AG08396 (cell line): ENCODE data around the gene MAGIX.
"Not testable (repeated sequence)": the region's sequence is repeated elsewhere in the genome, so short reads cannot be mapped to it uniquely, and the experiment has no call there.

Experiments used
- DNase-seq: peaks from one replicate; pipeline ENCODE4 v3.0.0; 2012; ENCODE audit warnings: low spot score, mixed read lengths

The MAGIX gene

DNA sequence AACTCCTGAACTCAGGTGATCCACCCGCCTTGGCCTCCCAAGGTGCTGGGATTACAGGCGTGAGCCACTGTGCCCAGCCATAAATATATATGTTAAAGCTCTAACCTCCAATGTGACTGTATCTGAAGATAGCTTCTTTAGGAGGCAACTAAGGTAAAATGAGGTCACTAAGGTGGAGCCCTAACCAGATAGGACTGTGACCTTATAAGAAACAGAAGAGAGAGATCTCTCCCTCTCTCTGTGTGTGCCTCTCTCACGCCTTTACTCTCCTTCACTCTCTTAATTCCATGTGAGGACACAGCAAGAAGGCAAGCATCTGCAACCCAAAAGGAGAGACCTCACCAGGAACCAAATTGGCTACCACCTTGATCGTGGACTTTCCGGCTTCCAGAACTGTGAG is 926 bp upstream of the MAGIX start:
- no peak for DNase-seq

DNA sequence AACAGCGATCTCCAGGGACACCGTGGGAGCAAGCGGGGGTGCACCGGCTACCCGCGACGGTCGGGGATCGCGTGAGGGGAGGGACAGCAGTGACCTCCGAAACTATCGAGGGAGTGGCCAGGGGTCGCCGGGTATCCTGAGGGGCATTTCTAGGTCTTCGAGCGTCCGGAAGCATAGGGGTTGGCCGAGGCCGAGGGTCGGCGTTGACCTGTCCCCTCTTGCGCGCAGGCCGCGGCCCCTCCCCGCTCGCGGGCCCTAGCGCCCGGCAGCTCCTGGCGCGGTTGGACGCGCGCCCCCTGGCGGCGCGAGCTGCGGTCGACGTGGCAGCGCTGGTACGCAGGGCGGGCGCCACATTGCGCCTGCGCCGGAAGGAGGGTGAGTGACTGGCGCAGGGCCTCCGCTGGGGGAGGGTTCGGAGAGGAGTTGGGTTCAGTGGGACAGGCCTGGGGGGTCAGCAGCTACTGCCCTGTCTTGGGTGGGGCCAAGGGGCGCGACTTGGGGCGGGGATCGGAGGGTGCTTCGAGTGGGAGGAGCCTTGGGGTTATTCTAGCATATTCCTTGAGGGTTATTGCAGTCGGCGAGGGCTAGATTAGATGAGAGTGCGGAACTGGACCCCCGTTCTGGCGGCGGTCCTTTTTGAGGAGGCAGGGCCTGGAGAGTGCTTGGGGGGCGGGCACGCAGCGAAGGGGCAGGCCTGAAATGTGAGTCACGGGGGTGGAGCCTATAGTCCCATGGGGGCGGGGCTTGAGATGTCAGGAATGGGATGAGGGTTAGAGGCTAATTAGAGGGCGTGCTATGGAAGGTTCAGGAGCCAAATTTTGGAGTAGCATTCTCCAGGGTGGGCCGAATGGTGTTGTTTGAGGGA is 1.2 kb downstream of the MAGIX start:
- DNase-seq = peak; percentile 88

DNA sequence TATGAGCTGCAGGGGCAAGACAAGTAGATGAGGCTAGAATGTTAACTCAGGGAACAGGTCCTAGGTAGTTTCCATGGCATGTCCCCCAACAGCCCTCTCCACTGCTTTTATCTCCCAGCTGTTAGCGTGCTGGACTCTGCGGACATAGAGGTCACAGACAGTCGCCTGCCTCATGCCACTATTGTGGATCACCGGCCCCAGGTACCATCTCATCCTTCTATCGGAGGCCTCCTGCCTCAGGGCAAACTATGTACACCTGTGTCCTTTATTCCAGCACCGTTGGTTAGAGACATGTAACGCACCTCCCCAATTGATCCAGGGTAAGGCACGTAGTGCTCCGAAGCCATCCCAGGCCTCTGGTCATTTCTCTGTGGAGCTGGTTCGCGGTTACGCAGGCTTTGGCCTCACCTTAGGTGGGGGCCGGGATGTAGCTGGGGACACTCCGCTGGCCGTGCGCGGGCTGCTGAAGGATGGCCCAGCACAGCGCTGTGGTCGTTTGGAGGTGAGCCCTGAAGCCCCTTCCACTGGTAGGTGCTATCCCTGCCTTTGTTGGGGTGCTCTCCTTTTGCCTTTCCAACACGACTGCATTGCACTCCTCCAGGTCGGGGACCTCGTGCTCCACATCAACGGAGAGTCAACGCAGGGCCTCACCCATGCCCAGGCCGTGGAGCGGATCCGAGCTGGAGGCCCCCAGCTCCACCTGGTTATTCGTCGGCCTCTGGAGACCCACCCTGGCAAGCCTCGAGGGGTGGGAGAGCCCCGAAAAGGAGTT is 2.2 kb downstream of the MAGIX start:
- DNase-seq = peak; percentile 12

DNA sequence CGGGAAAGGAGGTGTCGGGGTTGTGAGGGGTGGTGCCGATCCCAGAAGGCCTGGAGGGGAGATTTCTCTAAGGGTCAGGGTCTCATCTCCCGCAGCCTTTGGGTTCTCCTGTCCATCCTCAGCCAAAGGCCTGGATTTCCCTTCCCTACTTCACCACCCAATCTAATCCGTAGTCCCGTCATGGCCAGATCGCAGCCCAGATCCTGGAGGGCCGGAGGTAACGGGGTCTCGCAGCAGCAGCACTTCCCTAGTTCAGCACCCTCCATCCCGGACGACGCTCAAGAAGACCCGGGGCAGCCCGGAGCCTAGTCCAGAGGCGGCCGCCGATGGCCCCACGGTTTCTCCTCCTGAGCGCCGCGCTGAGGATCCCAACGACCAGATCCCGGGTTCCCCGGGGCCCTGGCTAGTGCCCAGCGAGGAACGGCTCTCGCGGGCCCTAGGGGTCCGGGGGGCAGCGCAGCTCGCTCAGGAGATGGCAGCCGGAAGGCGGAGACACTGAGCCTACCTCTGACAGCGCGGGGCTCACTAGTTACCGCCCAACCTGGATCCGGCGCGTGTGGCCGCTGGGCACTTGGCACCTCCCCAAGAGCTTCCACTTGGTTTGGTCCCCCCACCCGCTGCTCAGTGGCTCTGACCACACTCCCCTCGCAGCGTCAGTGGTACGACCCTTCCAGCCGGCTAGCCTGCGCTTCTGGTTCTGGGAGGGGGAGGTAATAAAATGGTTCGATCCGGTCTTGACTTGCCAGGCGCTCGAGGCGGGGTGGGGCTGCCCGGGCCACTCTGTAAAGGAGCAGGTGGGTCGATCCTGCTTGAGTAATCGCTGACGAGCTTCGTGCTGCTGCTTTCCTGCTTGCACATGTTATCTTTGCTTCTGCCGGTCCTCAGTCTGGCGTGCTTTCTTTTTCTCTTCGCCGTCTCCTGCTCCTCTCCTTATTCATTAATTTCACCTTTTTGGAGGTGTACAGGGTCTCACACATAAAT is 3.6 kb downstream of the MAGIX start:
- peak; percentile 54 for DNase-seq

DNA sequence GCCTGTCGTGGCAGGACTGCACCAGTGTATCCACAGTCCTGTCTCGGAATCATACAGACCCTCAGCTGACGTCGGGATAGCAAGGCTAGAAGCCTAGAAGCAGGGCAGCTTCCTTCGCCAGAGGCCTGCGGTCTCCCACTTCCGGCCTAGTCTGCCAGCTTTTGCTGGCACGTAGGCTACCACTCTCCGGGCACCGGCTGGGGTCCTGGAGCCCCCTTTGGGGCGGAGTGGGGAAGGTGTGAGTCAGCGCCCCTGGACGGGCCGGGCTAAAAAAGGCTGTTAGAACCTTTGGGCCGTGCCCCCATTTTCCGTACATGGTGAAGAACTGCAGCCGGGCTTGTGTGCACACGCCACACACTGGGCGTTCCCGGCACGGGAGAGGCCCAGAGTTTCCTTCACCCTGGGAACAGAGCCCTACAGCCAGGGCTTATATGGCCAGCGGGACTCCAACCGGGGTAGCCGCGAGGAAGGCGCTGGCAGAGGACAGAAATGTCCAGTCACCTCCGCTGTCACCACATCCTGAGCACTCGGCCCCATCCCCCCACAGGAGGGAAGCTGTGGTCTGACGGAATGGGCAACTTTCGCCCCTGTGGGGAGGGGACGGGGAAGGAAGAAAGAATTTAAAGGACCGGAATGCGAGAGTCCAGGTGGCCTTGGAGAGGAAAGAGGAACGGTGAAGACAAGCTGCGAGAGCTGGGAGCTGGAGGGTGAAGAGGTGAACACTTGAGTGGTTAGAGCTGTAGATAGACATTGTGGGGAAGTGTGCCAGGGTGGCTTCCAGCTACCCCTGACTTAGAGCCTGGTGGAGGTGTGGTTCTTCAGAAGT is 4.6 kb downstream of the MAGIX start:
- peak; percentile 69 for DNase-seq

DNA sequence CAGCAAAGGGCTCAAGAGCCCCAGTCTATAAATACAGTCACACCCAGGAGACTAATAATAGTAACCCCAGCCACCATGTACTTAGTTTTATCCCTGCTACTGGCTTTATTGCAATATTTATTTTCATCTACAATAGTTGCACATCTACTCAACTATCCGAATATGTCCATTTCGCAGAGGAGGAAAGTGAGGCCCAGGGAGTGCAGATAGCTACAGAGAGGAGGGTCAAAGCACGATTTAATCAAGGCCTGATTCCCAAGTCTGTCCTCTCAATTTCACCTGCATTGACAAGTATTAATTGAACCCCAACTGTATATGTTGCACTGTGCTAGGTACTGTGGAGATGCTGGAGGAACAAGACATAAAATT is 5.2 kb downstream of the MAGIX start:
- DNase-seq = no peak

DNA sequence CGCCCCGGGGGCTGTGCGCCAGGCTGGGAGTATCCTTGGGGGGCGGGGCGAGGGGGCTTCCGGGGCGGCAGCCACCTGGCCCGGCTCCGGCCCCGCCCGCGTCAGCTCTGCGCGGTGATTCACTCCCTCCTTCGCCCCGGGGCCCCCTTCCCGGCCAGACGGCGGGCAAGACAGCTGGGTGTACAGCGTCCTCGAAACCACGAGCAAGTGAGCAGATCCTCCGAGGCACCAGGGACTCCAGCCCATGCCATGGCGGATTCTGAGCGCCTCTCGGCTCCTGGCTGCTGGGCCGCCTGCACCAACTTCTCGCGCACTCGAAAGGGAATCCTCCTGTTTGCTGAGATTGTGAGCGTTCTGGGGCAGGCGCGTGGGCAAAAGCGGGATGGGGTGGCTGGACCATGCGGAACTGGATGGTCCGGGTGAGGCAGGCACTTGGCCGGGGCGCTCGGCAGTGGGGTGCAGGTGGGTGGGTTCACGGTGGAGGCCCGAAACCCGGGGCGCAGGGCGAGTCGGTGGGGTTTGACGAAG is 9.3 kb downstream of the MAGIX start, which contains the start of gene PLP2:
Gene PLP2 (plus strand): TSS at position 147 of the 528 bp plus-strand sequence. CDS start 103 bp downstream, at position 250.
- peak; percentile 62 for DNase-seq

DNA sequence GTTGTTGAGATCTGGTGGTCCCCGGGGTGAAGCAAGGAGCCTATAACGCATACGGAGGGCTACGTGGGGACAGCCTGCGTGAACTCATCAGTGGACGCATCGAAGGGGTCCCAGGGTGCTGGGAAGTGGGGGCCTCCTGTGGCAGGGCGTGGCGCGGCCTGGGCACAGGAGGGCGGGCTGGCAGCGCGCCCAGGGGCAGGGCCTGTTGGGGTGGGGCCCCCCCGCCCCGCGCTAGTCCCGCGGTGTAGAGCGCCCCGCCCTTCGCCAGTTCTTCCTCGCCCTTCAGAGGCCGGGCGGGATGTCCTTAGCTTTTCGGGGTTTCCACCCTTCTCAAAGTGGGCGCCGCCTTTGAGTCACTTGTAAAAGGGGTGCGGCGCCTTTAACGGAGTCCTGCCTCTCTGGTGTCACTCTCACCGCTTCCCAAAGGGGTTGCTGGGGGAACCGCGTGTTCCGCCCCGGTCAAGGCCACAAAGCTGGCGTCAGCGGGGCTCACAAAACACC is 9.8 kb downstream of the MAGIX start:
- peak; percentile 68 for DNase-seq

DNA sequence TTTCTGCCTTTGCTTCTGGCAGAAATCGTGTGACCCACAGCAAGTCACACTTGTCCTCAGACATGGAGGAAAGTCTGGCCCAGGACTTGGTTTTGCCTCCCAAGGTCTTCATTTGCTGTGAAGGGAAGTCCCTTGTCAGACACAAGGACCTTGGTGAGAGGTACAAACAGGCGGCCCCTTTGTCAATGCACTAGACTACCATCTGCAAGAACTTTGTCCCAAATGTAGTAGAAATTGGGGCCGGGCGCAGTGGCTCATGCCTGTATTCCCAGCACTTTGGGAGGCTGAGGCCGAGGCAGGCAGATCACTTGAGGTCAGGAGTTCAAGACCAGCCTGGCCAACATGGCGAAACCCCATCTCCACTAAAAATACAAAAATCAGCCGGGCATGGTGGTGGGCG is 11.0 kb downstream of the MAGIX start:
- DNase-seq = not testable (repeated sequence)

DNA sequence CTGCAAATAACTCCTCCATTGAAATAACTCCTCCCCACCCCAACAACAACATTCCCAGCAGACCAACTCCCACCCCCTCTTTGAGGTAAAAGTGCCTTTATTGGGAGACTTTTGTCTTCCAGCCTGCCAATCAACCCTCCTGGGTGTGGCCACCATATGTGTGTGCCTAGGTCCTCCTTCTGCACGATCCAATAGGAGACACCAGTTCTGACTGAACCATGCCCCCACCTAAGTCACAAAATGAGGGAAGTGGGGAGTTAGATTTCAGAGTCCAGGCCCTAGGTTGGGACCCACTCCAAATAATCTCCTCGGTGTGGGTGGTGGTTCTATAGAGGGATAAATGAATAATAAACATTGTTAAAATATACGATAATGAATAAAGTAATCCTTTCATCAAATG is 12.2 kb downstream of the MAGIX start:
- no peak for DNase-seq

DNA sequence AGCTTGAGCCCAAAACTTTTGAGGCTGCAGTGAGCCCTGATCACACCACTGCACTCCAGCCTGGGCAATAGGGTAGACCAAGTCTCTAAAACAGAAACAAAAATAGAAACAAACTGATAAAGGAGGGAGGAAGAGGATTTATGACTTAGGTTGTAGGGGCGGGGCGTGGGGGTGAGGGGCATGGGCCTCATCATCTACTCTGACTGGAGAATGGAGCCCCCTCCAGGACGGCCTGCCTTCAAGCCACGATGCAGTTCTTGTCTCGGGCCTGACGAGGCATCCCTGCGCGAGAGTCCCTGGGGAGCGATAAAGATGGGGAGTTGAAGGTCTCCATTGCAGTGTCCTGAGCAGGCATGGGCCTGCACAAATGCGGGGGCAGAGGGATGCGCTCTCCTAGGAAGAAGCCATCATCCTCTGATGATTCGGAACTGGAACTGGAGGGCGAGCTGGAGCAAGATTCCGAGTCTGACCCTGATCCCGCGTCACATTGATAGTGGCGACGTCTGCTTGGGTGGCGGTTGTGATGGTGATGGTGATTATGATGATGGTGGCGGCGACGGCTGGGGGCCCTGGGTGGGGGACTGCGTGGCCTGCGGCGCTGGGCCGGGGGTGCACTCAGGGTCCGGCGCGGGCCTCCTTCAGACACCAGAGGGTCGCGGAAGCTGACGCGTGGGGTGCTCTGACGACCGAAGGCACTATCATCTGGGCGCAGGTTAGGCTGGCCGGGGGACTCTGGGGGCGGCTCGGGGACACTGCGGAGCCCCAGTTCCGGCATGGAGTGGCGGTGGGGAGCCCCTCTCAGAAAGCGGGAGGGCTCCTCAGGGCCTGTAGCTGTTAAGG is 13.1 kb downstream of the MAGIX start:
- no peak for DNase-seq

DNA sequence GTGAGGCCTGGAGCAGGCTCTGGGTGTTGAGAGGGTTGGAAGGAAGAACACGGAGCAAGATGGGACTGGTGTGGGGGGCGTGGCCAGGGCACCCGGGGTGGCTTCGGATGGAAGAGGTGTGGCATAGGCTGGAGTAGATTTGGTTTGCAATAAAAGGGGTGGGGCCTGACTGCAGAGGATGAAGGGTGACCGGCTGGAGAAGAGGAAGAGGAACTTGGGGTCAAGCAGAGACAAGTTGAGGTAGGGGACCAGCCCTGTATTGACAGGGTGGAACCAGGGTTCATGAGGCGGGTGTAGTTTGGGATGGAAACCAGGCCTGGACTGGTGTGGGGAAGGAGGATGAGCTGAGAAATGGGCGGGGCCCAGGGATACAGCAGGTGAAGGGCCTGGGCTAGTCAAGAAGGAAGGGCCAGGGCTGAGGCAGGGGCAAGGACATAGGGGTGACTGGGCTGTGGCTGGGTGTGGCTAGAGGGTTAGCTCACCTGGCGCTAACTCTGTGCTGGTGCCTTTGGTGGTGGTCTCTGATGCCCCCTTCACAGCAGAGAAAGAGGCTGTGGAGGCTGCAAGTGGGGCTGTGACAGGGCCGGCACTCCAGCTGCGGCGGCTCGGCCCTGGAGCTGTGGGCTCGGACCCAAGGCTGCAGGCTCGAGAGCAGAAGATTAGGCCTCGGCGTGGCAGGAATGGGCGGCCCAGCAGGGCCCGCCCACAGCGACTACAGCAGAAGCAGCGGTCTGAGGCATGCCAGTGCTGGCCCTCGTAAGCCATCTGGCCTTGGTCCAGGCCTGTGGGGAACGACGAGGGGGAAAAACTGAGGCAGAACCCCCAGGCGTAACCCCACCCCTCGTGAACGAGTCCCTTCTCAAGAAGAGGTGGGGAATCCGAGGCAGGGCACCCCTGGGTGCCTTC is 14.1 kb downstream of the MAGIX start:
- no peak for DNase-seq

DNA sequence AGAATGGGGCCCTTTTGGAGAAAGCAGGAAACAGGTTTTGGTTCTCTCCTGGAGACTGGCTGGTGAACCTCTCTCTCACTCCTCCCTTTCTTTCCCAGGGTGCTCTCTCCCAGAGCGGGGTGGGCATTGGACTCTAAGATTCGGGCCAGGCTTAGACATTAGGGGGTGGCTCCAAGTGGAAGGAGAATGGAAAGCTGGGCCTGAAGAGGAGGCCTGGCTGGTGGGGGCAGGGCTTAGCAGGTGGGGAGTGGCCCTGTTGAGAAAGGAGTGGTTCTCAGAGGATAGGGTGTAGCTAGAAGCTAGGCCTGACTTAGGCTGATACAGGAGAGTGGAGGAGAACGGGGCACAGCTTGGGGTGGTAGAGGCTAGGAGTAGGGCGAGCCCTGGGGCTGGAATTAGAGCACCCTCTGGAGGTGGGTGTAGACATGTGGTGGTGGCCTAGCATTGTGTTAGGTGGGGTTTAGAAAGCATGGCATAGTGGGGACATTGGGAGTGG is 14.8 kb downstream of the MAGIX start:
- no peak for DNase-seq

DNA sequence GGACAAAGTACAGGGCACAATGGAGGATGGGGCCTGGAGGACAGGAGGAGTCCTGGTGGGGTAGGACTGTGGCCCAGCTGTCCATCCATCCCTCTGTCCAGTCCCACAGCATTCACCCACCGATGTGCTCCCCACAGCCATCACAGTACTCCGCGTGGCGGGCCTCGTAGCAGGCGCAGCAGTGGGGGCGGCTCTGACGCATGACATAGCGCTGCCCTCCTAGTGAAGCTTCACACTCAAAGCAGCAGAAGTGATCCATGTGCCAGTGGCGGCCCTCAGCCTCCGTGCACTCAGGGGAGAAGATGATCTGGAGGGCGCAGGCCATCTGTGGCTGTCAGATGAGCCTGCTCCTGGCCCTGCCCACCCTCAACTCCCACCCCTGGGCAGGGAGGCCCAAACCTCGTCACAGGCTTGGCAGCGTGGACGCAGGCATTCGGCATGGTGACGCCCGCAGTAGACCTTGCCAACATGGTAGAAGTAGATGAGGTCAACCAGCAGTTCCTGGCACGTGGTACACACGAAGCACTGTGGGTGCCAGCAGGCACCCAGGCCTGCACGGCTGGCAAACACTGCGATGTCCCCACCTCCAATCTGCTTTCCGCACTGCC is 15.4 kb downstream of the MAGIX start:
- no peak for DNase-seq

DNA sequence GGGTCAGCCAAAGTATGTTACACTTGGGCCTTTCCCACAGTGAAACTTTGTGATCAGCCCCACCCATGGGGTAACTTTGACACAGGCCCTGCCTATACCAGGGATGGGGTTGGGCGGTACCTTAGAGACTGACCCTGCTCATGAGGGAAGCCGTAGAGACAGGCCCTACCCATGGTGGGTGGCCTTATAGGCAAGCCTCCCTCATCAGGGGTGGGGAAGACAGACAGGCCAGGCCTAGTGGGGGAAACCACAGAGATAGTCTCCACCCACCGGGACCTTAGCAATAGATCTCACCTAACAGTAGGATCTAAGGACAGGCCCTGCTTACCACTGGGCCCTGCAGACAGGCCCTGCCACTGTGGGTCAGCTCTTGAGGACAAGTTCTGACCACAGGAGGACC is 16.0 kb downstream of the MAGIX start:
- no peak for DNase-seq

DNA sequence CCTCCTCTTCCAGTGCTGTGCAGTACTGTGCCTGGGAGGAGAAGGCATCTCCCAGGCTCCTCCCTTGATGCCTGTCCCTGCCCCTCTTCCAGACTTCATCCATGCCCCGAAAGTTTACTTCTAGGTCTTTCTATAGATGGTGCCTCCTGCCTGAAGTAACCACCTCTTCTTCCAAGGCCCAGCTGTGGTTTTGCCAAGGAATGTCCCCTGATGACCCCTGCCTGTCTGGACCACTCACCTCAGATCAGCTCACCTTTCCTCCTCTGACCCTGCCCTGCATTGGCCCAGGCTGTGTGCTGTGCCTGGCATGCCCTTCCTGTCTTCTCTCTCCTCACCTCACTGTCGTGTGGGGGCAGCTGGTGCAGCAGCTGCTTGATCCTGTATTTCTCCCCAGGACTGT is 16.8 kb downstream of the MAGIX start:
- no peak for DNase-seq

DNA sequence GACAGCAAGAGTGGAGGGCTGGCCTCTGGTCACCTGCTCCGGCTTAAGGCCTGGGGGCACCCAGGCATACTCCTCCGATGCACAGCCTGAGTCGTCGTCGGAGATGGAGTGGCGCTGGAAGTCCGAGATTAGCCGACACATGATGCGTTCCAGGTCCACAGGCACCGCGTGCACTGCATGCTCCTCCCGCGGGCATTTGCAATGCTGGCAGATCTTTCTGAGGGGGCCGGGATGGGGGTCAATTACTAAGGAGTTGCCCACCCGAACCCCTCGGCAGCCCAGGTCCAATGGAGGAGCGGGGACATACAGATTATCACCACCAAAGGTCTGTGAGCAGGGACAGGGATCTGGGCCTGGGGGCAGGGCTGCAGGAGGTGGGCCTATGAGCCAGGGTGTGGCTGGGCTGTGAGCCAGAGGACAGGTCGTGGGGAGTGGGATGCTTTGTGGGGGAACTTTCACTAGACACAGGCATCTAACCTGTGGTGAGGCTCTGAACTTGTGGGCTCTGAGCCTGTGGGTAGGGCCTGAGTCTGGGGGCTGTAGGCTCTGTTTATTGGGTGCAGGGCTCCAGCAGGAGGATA is 21.2 kb downstream of the MAGIX start:
- no peak for DNase-seq
